A549 (cell line): ENCODE data around the gene INPP5A.

ENCODE experiments used
- EP300 ChIP-seq, 2 experiments: fragments of >200 bp; sonication (Bioruptor Twin); formaldehyde crosslinking; IDR thresholded peaks; 2 replicates in 1 of 2; 3 replicates in 1 of 2; pipeline ENCODE4 v1.6.1; 2016 to 2017
- MAZ ChIP-seq: fragments of 150-350 bp; IDR thresholded peaks from 2 replicates; pipeline ENCODE4 v1.6.1; 2014; ENCODE audit warnings: antibody characterized with exemption, low read depth, low read length, borderline replicate concordance
- RCOR1 ChIP-seq: fragments of 150-350 bp; IDR thresholded peaks from 2 replicates; pipeline ENCODE4 v1.6.1; 2014; ENCODE audit warnings: antibody characterized with exemption, low read length, low read depth
- TF ChIP-seq, protein P1 (sequence below): IDR thresholded peaks from 2 replicates; pipeline ENCODE4 v1.6.1; 2012
- TF ChIP-seq, protein P2 (sequence below): fragments of >200 bp; sonication (Bioruptor Twin); formaldehyde crosslinking; IDR thresholded peaks from 3 replicates; pipeline ENCODE4 v1.5.1; 2016

DNA sequence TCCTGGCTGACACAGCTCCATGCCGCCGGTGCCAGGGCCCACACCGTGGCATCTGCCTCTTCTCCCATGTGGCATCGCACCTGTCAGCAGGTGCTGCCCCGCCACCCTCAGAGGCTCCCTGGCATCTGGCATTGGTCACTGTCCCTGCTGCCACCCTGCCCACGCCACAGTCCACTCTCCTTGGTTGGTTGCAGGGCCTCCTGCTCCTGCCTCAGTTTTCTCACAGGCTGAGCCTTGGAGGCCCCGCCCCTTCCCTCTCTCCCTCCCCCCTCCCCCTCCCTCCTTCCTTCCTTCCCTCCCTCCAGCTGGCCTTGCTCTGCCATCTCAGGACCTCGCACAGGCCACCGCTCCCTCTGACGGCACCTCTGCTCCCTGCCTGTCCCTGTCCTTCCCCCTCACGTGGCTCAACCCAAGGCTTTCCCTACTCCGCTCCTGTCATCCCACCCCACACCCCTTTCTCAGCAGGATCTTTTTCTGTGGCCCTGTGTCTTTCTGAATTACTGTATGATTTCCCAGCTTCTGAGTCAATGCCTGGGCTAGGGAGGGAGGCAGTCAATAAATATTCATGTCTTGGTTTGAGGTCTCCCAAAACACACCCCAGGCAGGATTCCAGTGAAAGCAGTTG, 87.4 kb downstream of the INPP5A start:
- TF ChIP-seq, protein P1, sequence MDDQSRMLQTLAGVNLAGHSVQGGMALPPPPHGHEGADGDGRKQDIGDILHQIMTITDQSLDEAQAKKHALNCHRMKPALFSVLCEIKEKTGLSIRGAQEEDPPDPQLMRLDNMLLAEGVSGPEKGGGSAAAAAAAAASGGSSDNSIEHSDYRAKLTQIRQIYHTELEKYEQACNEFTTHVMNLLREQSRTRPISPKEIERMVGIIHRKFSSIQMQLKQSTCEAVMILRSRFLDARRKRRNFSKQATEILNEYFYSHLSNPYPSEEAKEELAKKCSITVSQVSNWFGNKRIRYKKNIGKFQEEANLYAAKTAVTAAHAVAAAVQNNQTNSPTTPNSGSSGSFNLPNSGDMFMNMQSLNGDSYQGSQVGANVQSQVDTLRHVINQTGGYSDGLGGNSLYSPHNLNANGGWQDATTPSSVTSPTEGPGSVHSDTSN: no peak
- TF ChIP-seq RCOR1 (no peak), MAZ (no peak), EP300 (IDR thresholded peaks at IDR 0.05) (no peak)
- TF ChIP-seq, protein P2, sequence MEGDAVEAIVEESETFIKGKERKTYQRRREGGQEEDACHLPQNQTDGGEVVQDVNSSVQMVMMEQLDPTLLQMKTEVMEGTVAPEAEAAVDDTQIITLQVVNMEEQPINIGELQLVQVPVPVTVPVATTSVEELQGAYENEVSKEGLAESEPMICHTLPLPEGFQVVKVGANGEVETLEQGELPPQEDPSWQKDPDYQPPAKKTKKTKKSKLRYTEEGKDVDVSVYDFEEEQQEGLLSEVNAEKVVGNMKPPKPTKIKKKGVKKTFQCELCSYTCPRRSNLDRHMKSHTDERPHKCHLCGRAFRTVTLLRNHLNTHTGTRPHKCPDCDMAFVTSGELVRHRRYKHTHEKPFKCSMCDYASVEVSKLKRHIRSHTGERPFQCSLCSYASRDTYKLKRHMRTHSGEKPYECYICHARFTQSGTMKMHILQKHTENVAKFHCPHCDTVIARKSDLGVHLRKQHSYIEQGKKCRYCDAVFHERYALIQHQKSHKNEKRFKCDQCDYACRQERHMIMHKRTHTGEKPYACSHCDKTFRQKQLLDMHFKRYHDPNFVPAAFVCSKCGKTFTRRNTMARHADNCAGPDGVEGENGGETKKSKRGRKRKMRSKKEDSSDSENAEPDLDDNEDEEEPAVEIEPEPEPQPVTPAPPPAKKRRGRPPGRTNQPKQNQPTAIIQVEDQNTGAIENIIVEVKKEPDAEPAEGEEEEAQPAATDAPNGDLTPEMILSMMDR: no peak
